ENCODE data around the gene KIF6.

The KIF6 gene

DNA sequence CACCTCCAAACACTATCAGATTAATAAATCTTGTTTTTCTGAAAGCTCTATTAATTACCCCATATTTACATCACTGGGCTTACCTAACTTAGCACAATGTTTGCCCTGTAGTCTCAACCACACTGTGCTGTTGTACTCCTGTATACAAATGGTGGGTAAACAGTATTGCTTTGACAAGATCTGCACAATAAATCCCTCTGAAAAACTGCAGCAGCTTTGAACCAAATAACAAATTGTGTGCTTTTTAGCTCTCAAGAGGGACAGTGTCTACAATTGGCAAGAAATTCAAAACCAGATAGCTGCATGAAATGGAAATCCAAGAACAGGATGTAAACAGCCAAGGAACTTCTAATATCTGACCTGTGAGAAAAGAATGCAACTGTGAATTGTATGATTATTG, 10.4 kb downstream of the KIF6 start:
- no peak for DNase-seq (ENCODE audit: low spot score)
- Histone ChIP-seq H3K4me3 (no peak overlapping the region), H3K27ac (no peak overlapping the region)
- TF ChIP-seq, protein P1, sequence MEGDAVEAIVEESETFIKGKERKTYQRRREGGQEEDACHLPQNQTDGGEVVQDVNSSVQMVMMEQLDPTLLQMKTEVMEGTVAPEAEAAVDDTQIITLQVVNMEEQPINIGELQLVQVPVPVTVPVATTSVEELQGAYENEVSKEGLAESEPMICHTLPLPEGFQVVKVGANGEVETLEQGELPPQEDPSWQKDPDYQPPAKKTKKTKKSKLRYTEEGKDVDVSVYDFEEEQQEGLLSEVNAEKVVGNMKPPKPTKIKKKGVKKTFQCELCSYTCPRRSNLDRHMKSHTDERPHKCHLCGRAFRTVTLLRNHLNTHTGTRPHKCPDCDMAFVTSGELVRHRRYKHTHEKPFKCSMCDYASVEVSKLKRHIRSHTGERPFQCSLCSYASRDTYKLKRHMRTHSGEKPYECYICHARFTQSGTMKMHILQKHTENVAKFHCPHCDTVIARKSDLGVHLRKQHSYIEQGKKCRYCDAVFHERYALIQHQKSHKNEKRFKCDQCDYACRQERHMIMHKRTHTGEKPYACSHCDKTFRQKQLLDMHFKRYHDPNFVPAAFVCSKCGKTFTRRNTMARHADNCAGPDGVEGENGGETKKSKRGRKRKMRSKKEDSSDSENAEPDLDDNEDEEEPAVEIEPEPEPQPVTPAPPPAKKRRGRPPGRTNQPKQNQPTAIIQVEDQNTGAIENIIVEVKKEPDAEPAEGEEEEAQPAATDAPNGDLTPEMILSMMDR (IDR thresholded peaks at IDR 0.05) = no peak

- TF ChIP-seq, protein P1 (IDR thresholded peaks at IDR 0.05) = no peak
- no peak overlapping the region for H3K27ac ChIP-seq
Measured at GRCh38 chr6:39707962-39708683, 17.1 kb downstream of the KIF6 start.

GRCh38 chr6:39706819-39707335, 18.3 kb downstream of the KIF6 start:
- TF ChIP-seq, protein P1 (IDR thresholded peaks at IDR 0.05) = no peak
- H3K4me3 ChIP-seq = no peak overlapping the region
- no peak for DNase-seq (ENCODE audit: low spot score)
- H3K27ac ChIP-seq = no peak overlapping the region

More at GRCh38 chr6:39707962-39708683, 17.1 kb downstream of the KIF6 start:
- H3K4me3 ChIP-seq = no peak overlapping the region
- DNase-seq (ENCODE audit: low spot score) = no peak

DNA sequence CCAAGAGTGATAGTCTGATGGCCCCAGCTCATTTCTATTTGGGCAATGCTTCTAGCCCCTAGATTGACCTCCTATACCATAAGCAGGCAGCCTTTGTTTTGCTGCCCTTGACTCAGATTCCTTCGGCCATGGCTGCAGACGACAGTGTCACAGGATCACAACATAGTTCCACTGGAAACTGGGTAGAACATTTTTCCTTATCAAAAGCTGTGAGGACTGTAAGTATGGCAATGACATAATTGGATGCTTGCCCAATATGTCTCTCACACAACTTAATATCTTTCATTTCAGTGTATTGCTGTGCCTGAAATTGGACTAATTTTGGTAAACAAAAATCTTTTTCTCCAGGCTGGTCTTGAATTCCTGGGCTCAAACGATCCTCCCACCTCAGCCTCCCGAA, 22.9 kb downstream of the KIF6 start:
- no peak overlapping the region for H3K4me3 ChIP-seq
- DNase-seq (ENCODE audit: low spot score) = no peak
- TF ChIP-seq, protein P1 (IDR thresholded peaks at IDR 0.05) = no peak
- H3K27ac ChIP-seq = no peak overlapping the region

- H3K27ac ChIP-seq = no peak overlapping the region
- DNase-seq (ENCODE audit: low spot score) = no peak
Measured at GRCh38 chr6:39700362-39700761, 24.8 kb downstream of the KIF6 start.

GRCh38 chr6:39698789-39699188, 26.4 kb downstream of the KIF6 start:
- TF ChIP-seq, protein P1 (IDR thresholded peaks at IDR 0.05) = no peak
- no peak overlapping the region for H3K27ac ChIP-seq
- no peak overlapping the region for H3K4me3 ChIP-seq
- no peak for DNase-seq (ENCODE audit: low spot score)

More at GRCh38 chr6:39700362-39700761, 24.8 kb downstream of the KIF6 start:
- TF ChIP-seq, protein P1 (IDR thresholded peaks at IDR 0.05) = no peak
- H3K4me3 ChIP-seq = no peak overlapping the region
